Activated T-cell treated with anti-CD3 and anti-CD28 coated beads, Interleukin-2, amount 50 U/mL, for 72 hours (primary cell): ENCODE results near the gene CHPF. TPM values are rescaled to one million over a fixed set of nuclear protein-coding genes. Genes with fewer than 3 reads are reported as not detected.

Experiments used
- ATAC-seq, 2 donors: fragments of 150-1000 bp; cut with Tn5 transposase; replicated peaks in 1 of 2; 2 replicates each; pipeline ENCODE4 v1.10.0; 2021; ENCODE audit warnings: moderate library complexity in 2 of 2, mild to moderate bottlenecking in 1 of 2
- DNase-seq, 2 donors: peaks; one replicate each; pipeline ENCODE4 v3.0.0; 2021 to 2022; ENCODE audit warnings: mixed read lengths in 1 of 2
- H3K27ac Mint-ChIP-seq: one replicate; pipeline ENCODE4 v1.8.0; 2022; ENCODE audit warnings: mild to moderate bottlenecking, moderate library complexity, mixed read lengths
- H3K27me3 Mint-ChIP-seq: one replicate; pipeline ENCODE4 v1.8.0; 2022; ENCODE audit warnings: low read depth, mixed read lengths
- H3K36me3 Mint-ChIP-seq, 2 donors: one replicate each; pipeline ENCODE4 v1.8.0; 2022; ENCODE audit warnings: mixed read lengths in 2 of 2, mild to moderate bottlenecking in 1 of 2; ENCODE audit not compliant: insufficient read depth in 2 of 2
- H3K4me1 Mint-ChIP-seq: one replicate; pipeline ENCODE4 v1.8.0; 2022; ENCODE audit warnings: low read depth, mixed read lengths
- H3K4me3 Mint-ChIP-seq, 2 donors: one replicate each; pipeline ENCODE4 v1.8.0; 2022; ENCODE audit warnings: mild to moderate bottlenecking in 2 of 2, mixed read lengths in 2 of 2, moderate library complexity in 2 of 2
- H3K9me3 Mint-ChIP-seq, 2 donors: one replicate each; pipeline ENCODE4 v1.8.0; 2022; ENCODE audit warnings: mixed read lengths in 2 of 2
- total RNA-seq, 2 donors: library from RNA; stranded (reverse); gene quantifications; one replicate each; pipeline ENCODE4 v1.2.3, GENCODE V29; 2022

Gene CHPF
- total RNA-seq, 2 donors from 2014 or later = 24.7 to 25.5 TPM

DNA sequence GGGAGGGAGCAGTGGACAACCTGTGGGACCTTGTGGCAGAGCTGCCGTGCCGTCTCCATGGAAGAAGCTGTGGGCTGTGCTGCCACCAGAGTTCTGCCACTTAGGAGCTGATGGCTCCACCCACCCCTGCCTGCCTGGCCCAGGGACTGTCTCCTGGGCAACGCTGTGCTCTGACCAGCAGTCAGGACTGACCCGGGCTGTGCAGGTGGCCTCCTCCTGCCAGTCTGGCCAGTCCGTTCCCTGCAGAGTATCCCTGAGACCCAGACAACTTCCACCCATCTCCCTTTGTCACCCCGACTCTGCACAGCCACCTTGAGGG is 16.6 kb downstream of the CHPF start:
- Mint-ChIP-seq H3K9me3 (no peaks in the 10 kb centered on the region), H3K27me3 (peaks cover 87% of the 10 kb centered on the region), H3K27ac (no peak overlapping the region), H3K4me3 (no peak overlapping the region), H3K36me3 (no peaks in the 10 kb centered on the region), H3K4me1 (peaks cover 15% of the 10 kb centered on the region)
- ATAC-seq (no peak), DNase-seq (no peak)

DNA sequence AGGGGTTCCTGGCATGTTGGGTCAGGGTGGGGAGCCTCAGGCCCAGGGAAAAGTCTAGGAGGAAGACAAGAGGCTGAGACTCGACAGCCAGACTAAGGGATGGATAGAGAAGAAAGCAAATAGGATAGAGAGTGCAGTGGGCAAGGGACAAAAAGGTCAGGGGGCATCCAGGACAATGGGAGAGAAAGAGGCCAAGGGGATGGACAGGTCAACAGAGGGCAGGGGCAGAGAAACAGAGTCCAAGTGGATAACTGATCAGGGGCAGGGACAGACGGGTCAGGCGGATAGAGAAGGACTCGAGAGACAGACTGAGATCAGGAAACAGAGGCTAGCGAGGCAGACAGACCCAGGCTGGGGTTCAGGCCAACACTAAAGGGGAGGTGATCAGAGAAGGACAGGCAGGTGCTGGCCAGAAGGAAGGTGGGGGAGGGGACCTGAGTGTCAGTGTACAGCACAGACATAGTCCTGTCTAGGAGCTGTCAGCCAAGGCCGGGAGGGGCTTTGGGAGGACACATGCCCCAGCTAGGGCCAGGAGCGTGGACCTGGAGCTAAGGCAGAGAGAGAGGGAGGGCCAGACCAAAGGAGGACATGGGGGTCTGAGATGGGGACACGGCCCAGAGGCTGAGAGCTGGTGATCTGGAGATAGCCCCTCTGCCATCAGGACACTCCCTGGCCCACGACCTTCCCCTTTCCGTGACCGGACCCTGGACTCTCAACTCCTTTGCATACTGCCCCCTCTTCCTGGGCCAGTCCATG is 17.1 kb downstream of the CHPF start:
- no peak overlapping the region for H3K4me3 Mint-ChIP-seq
- H3K36me3 Mint-ChIP-seq = no peaks in the 10 kb centered on the region
- DNase-seq (no peak), ATAC-seq (no peak)
- no peaks in the 10 kb centered on the region for H3K9me3 Mint-ChIP-seq
- H3K27ac Mint-ChIP-seq = no peak overlapping the region
- H3K27me3 Mint-ChIP-seq = peaks cover 90% of the 10 kb centered on the region
- peaks cover 21% of the 10 kb centered on the region for H3K4me1 Mint-ChIP-seq

DNA sequence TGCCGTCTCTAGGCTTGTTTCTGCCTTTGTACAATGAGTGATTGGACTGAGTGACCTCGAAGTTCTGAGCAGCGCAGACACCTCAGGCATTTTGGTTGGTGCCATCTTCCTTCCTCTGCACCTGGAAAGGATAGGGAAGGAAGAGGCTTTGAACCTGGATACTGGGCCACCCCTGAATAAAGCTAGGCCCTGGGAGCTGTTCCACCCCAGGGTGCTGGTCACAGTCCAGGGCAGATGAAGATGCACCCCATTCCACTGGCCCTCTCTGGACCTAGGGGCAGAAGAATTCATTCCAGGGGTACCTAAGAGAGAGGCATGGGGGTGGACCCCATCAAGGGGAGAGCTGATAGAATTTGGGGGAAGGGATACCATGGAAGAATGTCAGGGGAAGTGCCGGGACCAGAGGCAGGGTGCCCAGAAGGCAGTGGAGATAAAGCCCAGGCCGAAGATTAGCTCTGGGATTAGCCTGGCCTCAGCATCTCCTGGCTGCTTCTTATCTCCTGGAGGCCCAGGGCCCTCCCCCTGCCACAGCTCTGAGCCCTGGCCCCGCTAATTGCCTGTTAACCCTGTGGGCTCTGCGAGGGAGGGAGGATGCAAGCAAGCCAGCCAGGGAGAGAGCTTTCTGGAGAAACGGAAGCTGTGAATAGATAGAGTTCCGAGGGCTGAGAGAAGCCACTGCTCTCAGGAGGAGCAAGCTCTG is 17.9 kb downstream of the CHPF start:
- Mint-ChIP-seq H3K4me1 (peaks cover 24% of the 10 kb centered on the region), H3K4me3 (no peak overlapping the region), H3K9me3 (no peaks in the 10 kb centered on the region), H3K27ac (no peak overlapping the region), H3K36me3 (no peaks in the 10 kb centered on the region), H3K27me3 (peaks cover 90% of the 10 kb centered on the region)
- DNase-seq (no peak), ATAC-seq (no peak)

DNA sequence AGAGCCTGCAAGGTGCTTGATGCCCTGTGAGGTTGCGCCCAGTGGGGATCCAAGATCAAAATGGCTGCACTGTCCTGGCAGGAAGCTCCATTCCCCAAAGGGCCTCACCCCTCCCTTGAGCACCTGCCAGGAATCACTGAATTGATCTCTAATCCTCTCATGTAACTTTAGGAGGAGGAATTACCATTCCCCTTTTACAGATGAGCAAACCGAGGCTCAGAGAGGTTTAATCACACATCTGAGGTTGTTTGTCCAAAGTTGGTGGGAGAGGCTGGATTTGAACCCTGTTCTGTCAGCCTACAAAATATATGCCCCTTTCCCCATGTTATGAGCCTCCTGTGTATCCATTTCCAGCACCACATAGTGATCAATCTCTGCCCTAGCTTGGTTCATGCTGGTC is 18.8 kb downstream of the CHPF start:
- H3K4me3 Mint-ChIP-seq = no peak overlapping the region
- no peaks in the 10 kb centered on the region for H3K36me3 Mint-ChIP-seq
- peaks cover 88% of the 10 kb centered on the region for H3K27me3 Mint-ChIP-seq
- H3K27ac Mint-ChIP-seq = no peak overlapping the region
- no peak for DNase-seq
- H3K9me3 Mint-ChIP-seq = no peaks in the 10 kb centered on the region
- no peak for ATAC-seq
- peaks cover 18% of the 10 kb centered on the region for H3K4me1 Mint-ChIP-seq

DNA sequence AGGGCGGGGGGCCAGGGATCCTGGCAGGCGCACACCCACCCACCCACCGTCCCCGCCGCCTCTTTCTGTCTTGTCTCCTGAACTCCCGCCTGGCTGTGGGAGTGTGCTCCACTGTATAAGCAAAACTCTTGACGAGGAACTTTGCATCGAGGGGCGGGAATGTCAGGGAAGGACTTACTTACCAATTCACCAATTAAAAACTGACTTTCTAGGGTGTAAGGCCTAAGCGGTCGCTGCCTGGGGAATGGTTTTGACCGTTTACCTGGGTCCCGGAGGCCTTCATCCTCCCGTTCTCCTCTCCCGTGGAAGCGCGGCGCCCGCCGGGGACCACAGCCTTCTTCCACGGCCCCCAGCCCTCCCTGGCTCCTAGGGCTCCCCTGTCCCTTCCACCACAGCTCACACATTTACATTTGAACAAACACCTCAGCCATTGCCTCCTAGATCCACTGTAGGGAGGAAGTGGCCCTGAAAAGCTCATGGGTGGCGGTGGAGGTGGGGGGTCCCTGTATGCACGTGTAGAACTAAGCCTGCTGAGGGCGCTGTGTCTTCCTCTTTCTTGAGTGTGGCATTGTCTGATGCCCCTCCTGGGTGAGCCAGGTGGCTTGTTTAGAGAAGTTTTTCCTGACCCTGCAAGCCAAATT is 20.5 kb downstream of the CHPF start:
- Mint-ChIP-seq H3K27ac (no peak overlapping the region), H3K4me3 (peak overlapping the region; percentile 47 to 53), H3K4me1 (peaks cover 18% of the 10 kb centered on the region), H3K27me3 (peaks cover 83% of the 10 kb centered on the region), H3K9me3 (no peaks in the 10 kb centered on the region), H3K36me3 (no peaks in the 10 kb centered on the region)
- DNase-seq = no peak
- peak in 1 of 2 donors; percentile 5 for ATAC-seq

DNA sequence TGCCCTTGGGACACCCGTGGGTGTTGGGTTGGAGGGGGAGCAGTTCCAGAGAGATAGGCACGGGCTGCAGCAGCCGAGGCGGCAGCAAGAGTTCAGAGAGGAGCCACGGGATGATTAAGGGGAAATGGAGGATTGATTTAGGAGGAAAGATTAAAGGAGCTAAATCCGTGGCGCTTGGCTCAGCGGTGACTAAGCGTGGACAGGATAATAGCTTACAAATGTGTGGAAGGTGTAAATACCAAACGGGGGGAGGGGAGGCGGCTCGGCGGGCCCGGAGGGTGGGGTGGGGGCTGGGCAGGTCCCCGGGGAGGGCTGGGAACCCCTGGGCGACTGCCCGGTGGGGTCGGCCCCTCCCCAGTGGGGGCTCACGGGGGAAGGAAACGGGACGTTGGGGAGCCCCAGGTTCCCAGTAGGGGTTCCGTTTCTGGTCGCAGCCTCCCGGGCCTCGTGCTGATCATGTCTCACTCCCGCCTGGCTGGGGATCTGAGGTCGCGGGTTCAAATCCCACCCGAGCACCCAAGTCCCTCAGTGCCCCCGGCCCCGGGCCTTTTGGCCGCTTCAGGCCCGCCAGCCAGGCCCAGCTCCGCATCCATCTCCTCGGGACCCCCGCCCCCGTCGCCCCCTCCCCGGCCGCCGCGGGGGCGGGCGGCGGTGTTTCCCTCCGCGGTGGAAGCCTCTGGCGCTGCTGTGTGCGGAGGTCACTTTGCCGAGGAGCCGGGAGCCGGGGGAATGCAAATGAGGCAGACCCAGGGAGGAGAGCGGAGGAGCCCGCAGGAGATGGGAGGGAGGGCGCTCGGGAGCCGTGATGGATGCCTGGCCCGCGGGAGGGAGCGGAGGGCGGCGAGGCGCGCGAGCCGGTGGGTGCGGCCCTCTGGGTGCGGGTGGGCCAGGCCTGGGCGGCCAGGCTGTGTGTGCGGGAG is 21.2 kb downstream of the CHPF start:
- ATAC-seq (peak in 1 of 2 donors; percentile 5), DNase-seq (no peak)
- no peaks in the 10 kb centered on the region for H3K36me3 Mint-ChIP-seq
- H3K9me3 Mint-ChIP-seq = no peaks in the 10 kb centered on the region
- H3K4me1 Mint-ChIP-seq = peaks cover 18% of the 10 kb centered on the region
- H3K4me3 Mint-ChIP-seq = peak overlapping the region; percentile 21 to 52
- peaks cover 83% of the 10 kb centered on the region for H3K27me3 Mint-ChIP-seq
- H3K27ac Mint-ChIP-seq = no peak overlapping the region

DNA sequence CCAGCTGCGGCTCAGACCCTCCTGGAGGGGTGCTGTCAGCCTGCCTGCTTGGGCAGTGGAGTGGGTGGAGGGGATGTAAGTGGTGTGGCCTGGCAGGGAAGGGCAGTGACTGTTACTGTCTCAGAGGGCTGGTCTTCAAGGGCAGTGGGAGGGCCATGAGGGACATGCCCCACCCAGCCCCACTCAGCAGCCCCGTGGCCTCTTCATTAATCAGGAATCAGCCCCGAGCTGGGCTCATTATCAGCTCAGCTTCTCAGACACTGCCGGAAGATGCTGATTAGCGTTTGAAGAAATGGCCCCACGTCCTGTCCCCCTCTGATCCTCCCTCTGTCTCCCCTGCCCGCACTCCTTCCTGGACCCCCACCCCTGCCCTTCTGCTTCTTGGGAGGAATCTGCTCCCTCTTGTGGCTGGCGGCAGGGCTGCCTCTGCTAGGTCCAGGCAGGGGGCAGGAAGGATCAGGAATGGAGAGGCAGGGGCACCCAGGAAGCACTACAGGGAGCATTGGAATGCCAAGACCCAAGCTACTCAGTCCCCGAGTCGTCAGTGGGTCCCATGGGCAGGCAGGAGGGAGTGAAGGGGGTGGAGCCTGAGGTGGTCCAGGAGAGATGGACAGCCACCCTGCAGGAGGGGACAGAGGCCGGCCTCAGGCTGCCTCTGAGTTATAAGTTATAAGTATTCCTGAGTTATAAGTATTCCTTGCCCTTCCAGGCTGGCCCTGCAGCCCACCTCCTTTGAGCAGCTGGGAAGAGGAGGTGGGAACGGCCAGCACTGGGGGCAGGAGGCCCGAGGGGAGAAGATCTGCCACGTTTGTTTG is 22.3 kb downstream of the CHPF start:
- Mint-ChIP-seq H3K27me3 (peaks cover 85% of the 10 kb centered on the region), H3K27ac (no peak overlapping the region), H3K4me1 (peaks cover 18% of the 10 kb centered on the region), H3K4me3 (peak overlapping the region in 1 of 2 donors; percentile 52), H3K9me3 (no peaks in the 10 kb centered on the region), H3K36me3 (no peaks in the 10 kb centered on the region)
- peak; percentile 21 to 25 for ATAC-seq
- DNase-seq = no peak

DNA sequence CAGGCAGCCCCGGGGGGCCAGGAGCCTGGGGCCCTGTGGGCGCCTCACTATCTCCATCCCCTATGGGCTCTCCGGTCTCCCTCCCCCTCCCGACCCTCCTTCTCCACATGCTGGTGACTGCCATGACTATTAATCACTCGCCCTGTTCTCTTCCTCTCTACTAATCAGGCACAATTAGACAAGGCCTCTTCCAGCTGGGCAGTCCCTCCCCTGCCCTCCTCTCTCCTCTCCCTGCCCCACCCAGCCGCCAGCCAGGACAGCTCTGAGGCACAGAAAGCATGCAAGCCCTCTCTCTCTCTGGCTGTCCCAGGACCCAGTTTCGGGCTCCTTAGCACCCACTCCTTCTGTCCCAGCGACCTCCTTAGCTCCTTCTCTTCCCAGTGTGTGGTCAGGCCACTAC is 23.5 kb downstream of the CHPF start:
- H3K27ac Mint-ChIP-seq = no peak overlapping the region
- DNase-seq = no peak

DNA sequence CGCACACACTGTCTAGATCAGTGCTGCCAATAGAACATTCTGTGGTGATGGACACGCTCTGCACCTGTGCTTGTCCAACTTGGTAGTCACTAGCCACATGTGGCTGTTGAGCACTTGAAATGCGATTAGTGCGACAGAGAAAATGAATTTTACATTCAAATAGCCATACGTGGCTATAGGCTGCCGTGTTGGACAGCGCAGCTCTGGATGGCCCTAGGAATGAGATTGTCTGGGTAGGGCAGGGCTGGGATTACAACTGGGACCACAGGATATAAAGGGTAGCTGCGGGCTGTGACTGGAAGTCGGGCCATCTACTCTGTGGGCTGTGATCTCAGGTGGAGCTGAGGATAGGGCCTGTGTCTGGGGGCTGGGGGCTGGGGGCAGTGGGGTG is 24.1 kb downstream of the CHPF start:
- DNase-seq (no peak), ATAC-seq (no peak)
- no peak overlapping the region for H3K27ac Mint-ChIP-seq
- peaks cover 78% of the 10 kb centered on the region for H3K27me3 Mint-ChIP-seq
- H3K9me3 Mint-ChIP-seq = no peaks in the 10 kb centered on the region
- H3K36me3 Mint-ChIP-seq = no peaks in the 10 kb centered on the region
- H3K4me3 Mint-ChIP-seq = no peak overlapping the region
- H3K4me1 Mint-ChIP-seq = peaks cover 18% of the 10 kb centered on the region

More for the DNA sequence above, 23.5 kb downstream of the CHPF start:
- H3K36me3 Mint-ChIP-seq = no peaks in the 10 kb centered on the region
- no peak overlapping the region for H3K4me3 Mint-ChIP-seq
- peaks cover 18% of the 10 kb centered on the region for H3K4me1 Mint-ChIP-seq
- peaks cover 84% of the 10 kb centered on the region for H3K27me3 Mint-ChIP-seq
- ATAC-seq = no peak
- no peaks in the 10 kb centered on the region for H3K9me3 Mint-ChIP-seq

DNA sequence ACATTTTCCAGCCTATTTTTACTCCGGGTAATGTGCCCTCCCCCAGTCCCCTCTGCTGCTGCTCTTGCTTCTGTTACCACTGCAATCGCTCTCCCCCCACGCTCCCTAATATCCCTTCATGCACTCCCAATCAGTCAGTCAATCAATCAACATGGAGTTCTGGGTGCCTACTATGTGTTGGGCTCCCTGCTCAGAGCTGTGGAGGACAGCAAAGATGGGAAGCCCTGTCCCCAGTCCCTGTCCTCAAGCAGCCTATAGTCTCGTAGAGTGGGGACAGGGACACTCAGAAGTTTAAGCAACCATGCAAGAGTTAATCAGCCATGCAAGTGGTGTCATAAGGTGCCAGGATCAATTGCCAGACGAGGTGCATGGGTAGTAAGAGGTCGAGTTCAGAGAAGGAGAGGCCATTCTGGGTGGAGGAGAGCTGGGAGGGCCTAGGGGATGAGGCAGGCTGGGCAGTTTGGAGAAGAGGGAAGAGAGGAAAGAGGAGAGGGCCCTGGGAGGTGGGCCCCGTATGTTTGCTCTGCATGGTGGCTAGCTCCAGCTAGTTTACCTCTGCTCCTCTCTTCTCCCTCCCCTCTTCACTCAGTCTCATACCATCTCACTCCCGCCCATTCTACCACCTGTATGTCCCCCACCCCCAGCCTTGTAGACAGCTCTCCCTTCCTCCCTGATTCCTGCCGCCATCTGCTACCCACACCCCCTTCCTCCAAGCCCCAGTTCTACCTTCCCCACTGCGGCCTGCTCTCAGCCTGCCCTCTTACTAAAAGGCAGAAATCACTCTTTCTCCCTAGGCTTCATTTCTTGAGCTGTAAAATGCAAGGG is 25.4 kb downstream of the CHPF start:
- Mint-ChIP-seq H3K4me1 (peaks cover 22% of the 10 kb centered on the region), H3K27ac (no peak overlapping the region), H3K27me3 (peaks cover 79% of the 10 kb centered on the region), H3K9me3 (no peaks in the 10 kb centered on the region), H3K4me3 (no peak overlapping the region), H3K36me3 (no peaks in the 10 kb centered on the region)
- DNase-seq = no peak
- ATAC-seq = no peak

DNA sequence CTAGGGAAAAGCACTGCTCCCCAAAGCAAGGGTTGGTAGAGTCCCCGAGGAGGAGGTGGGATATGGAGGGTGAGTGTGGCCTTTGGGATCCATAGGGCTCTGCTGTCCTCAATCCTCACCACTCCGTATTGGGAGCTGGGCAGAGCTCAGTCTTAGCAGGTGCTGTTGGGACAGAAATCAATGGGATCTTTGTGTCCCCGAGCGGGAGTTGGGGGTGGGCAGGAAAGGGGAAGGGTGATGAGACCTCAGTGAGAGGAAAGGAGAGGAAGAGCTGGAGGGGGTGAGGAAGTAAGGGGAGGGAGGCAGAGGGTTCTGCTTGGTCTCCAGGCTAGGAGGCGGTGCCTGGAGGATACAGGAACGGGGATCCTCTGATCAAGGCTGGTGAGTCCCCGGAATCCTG is 26.7 kb downstream of the CHPF start:
- DNase-seq (no peak), ATAC-seq (no peak)
- no peak overlapping the region for H3K4me3 Mint-ChIP-seq
- peaks cover 82% of the 10 kb centered on the region for H3K27me3 Mint-ChIP-seq
- no peaks in the 10 kb centered on the region for H3K9me3 Mint-ChIP-seq
- H3K36me3 Mint-ChIP-seq = no peaks in the 10 kb centered on the region
- no peak overlapping the region for H3K27ac Mint-ChIP-seq
- peaks cover 19% of the 10 kb centered on the region for H3K4me1 Mint-ChIP-seq
